K562 (cell line): ENCODE results near the gene LRRIQ4. TPM values are rescaled to one million over a fixed set of nuclear protein-coding genes. Genes with fewer than 3 reads are reported as not detected.

Source experiments
- ATAC-seq: fragments of 200-7000 bp; cut with Tn5 transposase; 3 replicates; pipeline ENCODE4 v1.9.1; 2020; ENCODE audit warnings: moderate library complexity
- BruUV-seq: library from RNA; stranded (reverse); fragments of 400-500 nt; replicated peaks from 2 replicates; lab custom pipeline; 2021; lab: Mats Ljungman, UMichigan
- CTCF ChIA-PET: fragments of 300-600 bp; formaldehyde crosslinking; extraction: SDS; loops from one replicate; lab custom pipeline; 2021; ENCODE audit warnings: low intra/inter-chr PET ratio; lab: Yijun Ruan, JAX
- POLR2A ChIA-PET: fragments of 300-600, 350-650 bp; sonication (Branson Sonifier 250); formaldehyde crosslinking; extraction: SDS; loops from one replicate; lab custom pipeline; 2021; ENCODE audit warnings: antibody characterized with exemption, inconsistent platforms; lab: Yijun Ruan, JAX
- DNase-seq, 4 experiments: peaks; one replicate each; pipeline versions ENCODE4 v3.0.0 to v3.0.0-alpha.2; 2011 to 2018; ENCODE audit warnings: low spot score in 3 of 4, mixed read lengths in 3 of 4; ENCODE audit errors: extremely low read depth in 1 of 4
- FAIRE-seq: peaks from 2 replicates; lab custom pipeline; 2011; peaks lifted over from hg19 to GRCh38; lab: Jason Lieb, UNC
- H2AFZ ChIP-seq: 2 replicates; pipeline ENCODE4 v1.6.0; 2011; ENCODE audit warnings: low read depth, low read length, control low read depth, inconsistent platforms
- H3K27ac ChIP-seq: fragments of 200-600 bp; 3 replicates; pipeline ENCODE4 v1.8.0; 2011; ENCODE audit warnings: low read depth, mild to moderate bottlenecking, control low read depth, inconsistent platforms, low read length, moderate library complexity, mixed read lengths; ENCODE audit errors: extremely low read depth
- H3K27me3 ChIP-seq, 2 experiments: fragments of 300-600 bp in 1 of 2; 2 replicates in 1 of 2; 3 replicates in 1 of 2; pipeline versions ENCODE4 v1.6.0 to v1.8.0; 2011; ENCODE audit warnings: inconsistent platforms in 2 of 2, low read length in 2 of 2, mild to moderate bottlenecking in 1 of 2, mixed read lengths in 1 of 2, moderate library complexity in 1 of 2; ENCODE audit not compliant: control insufficient read depth in 2 of 2, insufficient read depth in 2 of 2
- H3K36me3 ChIP-seq: fragments of 300-600 bp; 3 replicates; pipeline ENCODE4 v1.8.0; 2011; ENCODE audit warnings: mild to moderate bottlenecking, low read length, inconsistent platforms; ENCODE audit not compliant: control insufficient read depth, insufficient read depth
- H3K4me1 ChIP-seq, 2 experiments: fragments of 200-600 bp in 1 of 2; replicated peaks in 1 of 2; 2 replicates in 1 of 2; 3 replicates in 1 of 2; pipeline versions ENCODE4 v1.5.1 to v1.8.0; 2011; ENCODE audit warnings: inconsistent platforms in 2 of 2, low read length in 2 of 2, mild to moderate bottlenecking in 1 of 2, mixed read lengths in 1 of 2, moderate library complexity in 1 of 2; ENCODE audit not compliant: control insufficient read depth in 2 of 2, insufficient read depth in 2 of 2
- H3K4me2 ChIP-seq: 2 replicates; pipeline ENCODE4 v1.6.1; 2011; ENCODE audit warnings: low read length, control low read depth, inconsistent platforms, mixed read lengths; ENCODE audit not compliant: insufficient read depth
- H3K4me3 ChIP-seq: fragments of 200-600 bp; sonication (generic), shearing (Covaris generic); 2 replicates; pipeline ENCODE4 v1.5.1; 2016; ENCODE audit warnings: control low read depth, inconsistent platforms
- H3K79me2 ChIP-seq: fragments of 200-600 bp; 3 replicates; pipeline ENCODE4 v1.8.0; 2011; ENCODE audit warnings: low read length, inconsistent platforms; ENCODE audit not compliant: control insufficient read depth, insufficient read depth
- H3K9ac ChIP-seq, 2 experiments: 2 replicates each; pipeline versions ENCODE4 v1.6.0 to v1.6.1; 2011; ENCODE audit warnings: low read depth in 2 of 2, low read length in 2 of 2, control low read depth in 1 of 2, inconsistent platforms in 1 of 2, mild to moderate bottlenecking in 1 of 2, mixed read lengths in 1 of 2; ENCODE audit not compliant: insufficient read depth in 1 of 2
- H3K9me1 ChIP-seq: one replicate; pipeline ENCODE4 v1.6.0; 2011; ENCODE audit warnings: inconsistent platforms, mild to moderate bottlenecking, low read length, moderate library complexity; ENCODE audit not compliant: control insufficient read depth, insufficient read depth
- H3K9me3 ChIP-seq: replicated peaks from 2 replicates; pipeline ENCODE4 v1.5.1; 2011; ENCODE audit warnings: low read depth, low read length, inconsistent platforms; ENCODE audit not compliant: control insufficient read depth, insufficient read depth
- H4K20me1 ChIP-seq: replicated peaks from 2 replicates; pipeline ENCODE4 v1.6.1; 2011; ENCODE audit warnings: low read length, inconsistent platforms, mixed read lengths; ENCODE audit not compliant: control insufficient read depth, insufficient read depth
- CHCHD3 ChIP-seq: fragments of 250-450 bp; sonication (Bioruptor Pico); IDR thresholded peaks from 2 replicates; pipeline ENCODE4 v2.1.2; 2022; ENCODE audit warnings: mild to moderate bottlenecking
- ELF1 ChIP-seq: fragments of 200-800 bp; sonication (Bioruptor generic); IDR thresholded peaks from 2 replicates; pipeline ENCODE4 v1.6.1; 2016; ENCODE audit warnings: missing genetic modification characterization, missing compliant biosample characterization
- FUS ChIP-seq: fragments of 200-400 bp; formaldehyde crosslinking; optimal IDR thresholded peaks from 2 replicates; pipeline ENCODE3; 2017; ENCODE audit warnings: low read depth, low read length
- GABPB1 ChIP-seq: sonication (generic); formaldehyde crosslinking; IDR thresholded peaks from 2 replicates; pipeline ENCODE4 v1.8.0; 2022; ENCODE audit warnings: mild to moderate bottlenecking, missing genetic modification reagents
- LCOR ChIP-seq: sonication (generic); formaldehyde crosslinking; IDR thresholded peaks from 2 replicates; pipeline ENCODE4 v1.8.0; 2022; ENCODE audit warnings: mild to moderate bottlenecking, missing genetic modification reagents
- MAFG ChIP-seq: fragments of 450-650 bp; conservative IDR thresholded peaks from 2 replicates; pipeline ENCODE4 v1.6.1; 2016; ENCODE audit warnings: missing genetic modification characterization, missing compliant biosample characterization
- RFX7 ChIP-seq: fragments of 250-450 bp; sonication (Bioruptor Pico); IDR thresholded peaks from 2 replicates; pipeline ENCODE4 v1.5.1; 2021; ENCODE audit warnings: mild to moderate bottlenecking
- ZNF197 ChIP-seq: fragments of 200-800 bp; sonication (Bioruptor generic); IDR thresholded peaks from 2 replicates; pipeline ENCODE4 v1.6.1; 2016; ENCODE audit warnings: low read depth, missing genetic modification characterization, missing compliant biosample characterization
- ZNF436 ChIP-seq: fragments of 250-450, 450-650 bp; sonication (Bioruptor Pico); formaldehyde crosslinking; IDR thresholded peaks from 2 replicates; pipeline ENCODE4 v1.7.0; 2020; ENCODE audit warnings: mild to moderate bottlenecking
- ZNF444 ChIP-seq: fragments of 250-450 bp; sonication (Bioruptor Pico); IDR thresholded peaks from 2 replicates; pipeline ENCODE4 v1.4.0; 2020; ENCODE audit warnings: mild to moderate bottlenecking, moderate library complexity
- ZNF778 ChIP-seq: fragments of 450-650 bp; formaldehyde crosslinking; IDR thresholded peaks from 2 replicates; pipeline ENCODE4 v1.4.0; 2020; ENCODE audit warnings: mild to moderate bottlenecking, moderate library complexity
- WGBS: fragments of 100-300 bp; shearing (Covaris generic); methylation state at CpG from one replicate; pipeline ENCODE4 v1.1.6; 2016; ENCODE audit warnings: low coverage, mixed read lengths; ENCODE audit not compliant: insufficient coverage; ENCODE audit errors: missing lambda C conversion rate; 5-methylcytosine and 5-hydroxymethylcytosine counted together
- in situ Hi-C: fragments of 300-500 bp; cut with MboI; formaldehyde crosslinking; loops from 4 replicates; pipeline ENCODE4 v1.15.0; 2018; ENCODE audit warnings: inconsistent platforms, mixed read lengths
- intact Hi-C: fragments of 100-400 bp; cut with micrococcal nuclease; formaldehyde crosslinking; loops from 2 replicates; pipeline ENCODE4 v1.14.2; 2022
- polyA plus RNA-seq, 8 experiments: library from polyadenylated mRNA; depleted of rRNA in 4 of 8; stranded (reverse) in 5 of 8; unstranded in 3 of 8; fragments of >200 nt; fragmentation: Nextera tagmentation in 2 of 8; fragmentation: Illumina TruSeq in 1 of 8; extraction: Ambion mirVana in 2 of 8; extraction: Trizol in 1 of 8; gene quantifications; 2 replicates each; pipeline versions ENCODE4 v1.2.1 to v1.2.3, GENCODE V29; 2011 to 2014; ENCODE audit warnings: inconsistent platforms in 1 of 8, missing spikeins in 1 of 8
- total RNA-seq, 7 experiments: library from RNA; depleted of rRNA in 6 of 7; stranded (reverse); fragments of >200 nt in 6 of 7; fragmentation: Illumina TruSeq in 2 of 7; extraction: Trizol in 2 of 7; gene quantifications; 2 replicates each; pipeline versions ENCODE4 v1.2.1 to v1.2.3, GENCODE V29; 2011 to 2021; ENCODE audit warnings: low replicate concordance in 1 of 7
- TF ChIP-seq, protein P1 (sequence below): fragments of 450-650 bp; IDR thresholded peaks from 2 replicates; pipeline ENCODE4 v1.6.1; 2018; ENCODE audit not compliant: partially characterized antibody
- TF ChIP-seq, protein P2 (sequence below): sonication (generic); formaldehyde crosslinking; IDR thresholded peaks from 2 replicates; pipeline ENCODE4 v1.8.1; 2023; ENCODE audit warnings: missing genetic modification reagents, mild to moderate bottlenecking, borderline replicate concordance
- TF ChIP-seq, protein P3 (sequence below): fragments of 450-650 bp; formaldehyde crosslinking; IDR thresholded peaks from 2 replicates; pipeline ENCODE4 v1.4.0; 2020; ENCODE audit warnings: mild to moderate bottlenecking, moderate library complexity

Gene LRRIQ4
- total and polyA plus RNA-seq, 9 of the 15 experiments (the other 6 are each of a cell fraction or from before 2014, with no cell fraction given), result not detected

DNA sequence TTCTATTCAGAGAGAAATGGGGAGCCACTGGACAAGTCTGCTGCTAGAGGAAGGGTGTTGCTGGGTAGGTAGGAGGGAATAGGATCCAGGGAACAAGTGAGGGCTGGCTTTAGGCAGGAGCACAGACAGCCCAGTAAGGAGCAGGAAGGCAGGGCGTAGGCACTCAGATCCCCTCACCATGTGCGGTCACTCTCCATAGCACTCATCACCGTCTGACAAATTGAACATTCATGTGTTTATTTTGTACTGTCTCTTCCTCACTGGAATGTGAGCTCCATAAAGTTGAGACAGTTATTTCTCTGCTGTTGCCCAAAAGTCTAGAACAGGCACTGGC lies 24.2 kb downstream of the LRRIQ4 start:
- peak; percentile 41; the same call in 2 of the 3 replicates for ATAC-seq
- Histone ChIP-seq H3K9ac (no peak overlapping the region; a peak in 1 of 4 replicates), H3K4me1 (no peaks in the 10 kb centered on the region), H3K4me3 (no peak overlapping the region), H3K27ac (no peak overlapping the region), H3K9me1 (no peaks in the 10 kb centered on the region), H3K79me2 (no peaks in the 10 kb centered on the region), H3K36me3 (no peaks in the 10 kb centered on the region), H3K4me2 (no peak overlapping the region), H2AFZ (peak overlapping the region; percentile 22; the same call in 1 of the 2 replicates), H3K9me3 (no peaks in the 10 kb centered on the region), H3K27me3 (peaks cover 0 to 6% of the 10 kb centered on the region in 2 experiments; a peak in 3 of 5 replicates), H4K20me1 (no peaks in the 10 kb centered on the region)
- CTCF ChIA-PET, result no interaction called here
- TF ChIP-seq RFX7 (CRISPR knock-in tag) (no peak), ZNF197 (no peak), MAFG (tag) (no peak), ZNF778 (CRISPR knock-in tag) (no peak), FUS (no peak), GABPB1 (CRISPR knock-in tag) (no peak), ZNF436 (CRISPR knock-in tag) (no peak), ELF1 (tag) (no peak), CHCHD3 (CRISPR knock-in tag) (no peak), ZNF444 (CRISPR knock-in tag) (no peak), LCOR (CRISPR knock-in tag) (no peak)
- TF ChIP-seq, protein P1, sequence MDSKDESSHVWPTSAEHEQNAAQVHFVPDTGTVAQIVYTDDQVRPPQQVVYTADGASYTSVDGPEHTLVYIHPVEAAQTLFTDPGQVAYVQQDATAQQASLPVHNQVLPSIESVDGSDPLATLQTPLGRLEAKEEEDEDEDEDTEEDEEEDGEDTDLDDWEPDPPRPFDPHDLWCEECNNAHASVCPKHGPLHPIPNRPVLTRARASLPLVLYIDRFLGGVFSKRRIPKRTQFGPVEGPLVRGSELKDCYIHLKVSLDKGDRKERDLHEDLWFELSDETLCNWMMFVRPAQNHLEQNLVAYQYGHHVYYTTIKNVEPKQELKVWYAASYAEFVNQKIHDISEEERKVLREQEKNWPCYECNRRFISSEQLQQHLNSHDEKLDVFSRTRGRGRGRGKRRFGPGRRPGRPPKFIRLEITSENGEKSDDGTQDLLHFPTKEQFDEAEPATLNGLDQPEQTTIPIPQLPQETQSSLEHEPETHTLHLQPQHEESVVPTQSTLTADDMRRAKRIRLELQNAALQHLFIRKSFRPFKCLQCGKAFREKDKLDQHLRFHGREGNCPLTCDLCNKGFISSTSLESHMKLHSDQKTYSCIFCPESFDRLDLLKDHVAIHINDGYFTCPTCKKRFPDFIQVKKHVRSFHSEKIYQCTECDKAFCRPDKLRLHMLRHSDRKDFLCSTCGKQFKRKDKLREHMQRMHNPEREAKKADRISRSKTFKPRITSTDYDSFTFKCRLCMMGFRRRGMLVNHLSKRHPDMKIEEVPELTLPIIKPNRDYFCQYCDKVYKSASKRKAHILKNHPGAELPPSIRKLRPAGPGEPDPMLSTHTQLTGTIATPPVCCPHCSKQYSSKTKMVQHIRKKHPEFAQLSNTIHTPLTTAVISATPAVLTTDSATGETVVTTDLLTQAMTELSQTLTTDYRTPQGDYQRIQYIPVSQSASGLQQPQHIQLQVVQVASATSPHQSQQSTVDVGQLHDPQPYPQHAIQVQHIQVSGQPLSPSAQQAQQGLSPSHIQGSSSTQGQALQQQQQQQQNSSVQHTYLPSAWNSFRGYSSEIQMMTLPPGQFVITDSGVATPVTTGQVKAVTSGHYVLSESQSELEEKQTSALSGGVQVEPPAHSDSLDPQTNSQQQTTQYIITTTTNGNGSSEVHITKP, result no peak
- TF ChIP-seq, protein P2, sequence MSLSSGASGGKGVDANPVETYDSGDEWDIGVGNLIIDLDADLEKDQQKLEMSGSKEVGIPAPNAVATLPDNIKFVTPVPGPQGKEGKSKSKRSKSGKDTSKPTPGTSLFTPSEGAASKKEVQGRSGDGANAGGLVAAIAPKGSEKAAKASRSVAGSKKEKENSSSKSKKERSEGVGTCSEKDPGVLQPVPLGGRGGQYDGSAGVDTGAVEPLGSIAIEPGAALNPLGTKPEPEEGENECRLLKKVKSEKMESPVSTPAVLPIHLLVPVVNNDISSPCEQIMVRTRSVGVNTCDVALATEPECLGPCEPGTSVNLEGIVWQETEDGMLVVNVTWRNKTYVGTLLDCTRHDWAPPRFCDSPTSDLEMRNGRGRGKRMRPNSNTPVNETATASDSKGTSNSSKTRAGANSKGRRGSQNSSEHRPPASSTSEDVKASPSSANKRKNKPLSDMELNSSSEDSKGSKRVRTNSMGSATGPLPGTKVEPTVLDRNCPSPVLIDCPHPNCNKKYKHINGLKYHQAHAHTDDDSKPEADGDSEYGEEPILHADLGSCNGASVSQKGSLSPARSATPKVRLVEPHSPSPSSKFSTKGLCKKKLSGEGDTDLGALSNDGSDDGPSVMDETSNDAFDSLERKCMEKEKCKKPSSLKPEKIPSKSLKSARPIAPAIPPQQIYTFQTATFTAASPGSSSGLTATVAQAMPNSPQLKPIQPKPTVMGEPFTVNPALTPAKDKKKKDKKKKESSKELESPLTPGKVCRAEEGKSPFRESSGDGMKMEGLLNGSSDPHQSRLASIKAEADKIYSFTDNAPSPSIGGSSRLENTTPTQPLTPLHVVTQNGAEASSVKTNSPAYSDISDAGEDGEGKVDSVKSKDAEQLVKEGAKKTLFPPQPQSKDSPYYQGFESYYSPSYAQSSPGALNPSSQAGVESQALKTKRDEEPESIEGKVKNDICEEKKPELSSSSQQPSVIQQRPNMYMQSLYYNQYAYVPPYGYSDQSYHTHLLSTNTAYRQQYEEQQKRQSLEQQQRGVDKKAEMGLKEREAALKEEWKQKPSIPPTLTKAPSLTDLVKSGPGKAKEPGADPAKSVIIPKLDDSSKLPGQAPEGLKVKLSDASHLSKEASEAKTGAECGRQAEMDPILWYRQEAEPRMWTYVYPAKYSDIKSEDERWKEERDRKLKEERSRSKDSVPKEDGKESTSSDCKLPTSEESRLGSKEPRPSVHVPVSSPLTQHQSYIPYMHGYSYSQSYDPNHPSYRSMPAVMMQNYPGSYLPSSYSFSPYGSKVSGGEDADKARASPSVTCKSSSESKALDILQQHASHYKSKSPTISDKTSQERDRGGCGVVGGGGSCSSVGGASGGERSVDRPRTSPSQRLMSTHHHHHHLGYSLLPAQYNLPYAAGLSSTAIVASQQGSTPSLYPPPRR (CRISPR knock-in tag), result no peak
- TF ChIP-seq, protein P3, sequence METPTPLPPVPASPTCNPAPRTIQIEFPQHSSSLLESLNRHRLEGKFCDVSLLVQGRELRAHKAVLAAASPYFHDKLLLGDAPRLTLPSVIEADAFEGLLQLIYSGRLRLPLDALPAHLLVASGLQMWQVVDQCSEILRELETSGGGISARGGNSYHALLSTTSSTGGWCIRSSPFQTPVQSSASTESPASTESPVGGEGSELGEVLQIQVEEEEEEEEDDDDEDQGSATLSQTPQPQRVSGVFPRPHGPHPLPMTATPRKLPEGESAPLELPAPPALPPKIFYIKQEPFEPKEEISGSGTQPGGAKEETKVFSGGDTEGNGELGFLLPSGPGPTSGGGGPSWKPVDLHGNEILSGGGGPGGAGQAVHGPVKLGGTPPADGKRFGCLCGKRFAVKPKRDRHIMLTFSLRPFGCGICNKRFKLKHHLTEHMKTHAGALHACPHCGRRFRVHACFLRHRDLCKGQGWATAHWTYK (CRISPR knock-in tag), result no peak
- FAIRE-seq, result no peak
- BruUV-seq, result no TSS peak
- POLR2A ChIA-PET, result no interaction called here
- intact Hi-C loops, result no loop called here
- in situ Hi-C loops, result no loop called here
- no peak for DNase-seq
- 52% methylated on average over 3 of the region's 3 CpGs for WGBS
